Measurements from ENCODE around the gene RPL9. TPM values are rescaled to one million over a fixed set of nuclear protein-coding genes. Genes with fewer than 3 reads are reported as not detected.
A peak's percentile ranks its signal among the peaks of the same experiment; 100 is the strongest.

RPL9 gene
- total RNA-seq, 4 donors from 2014 or later, result 1,742 to 7,890 (median 5,202) TPM

DNA sequence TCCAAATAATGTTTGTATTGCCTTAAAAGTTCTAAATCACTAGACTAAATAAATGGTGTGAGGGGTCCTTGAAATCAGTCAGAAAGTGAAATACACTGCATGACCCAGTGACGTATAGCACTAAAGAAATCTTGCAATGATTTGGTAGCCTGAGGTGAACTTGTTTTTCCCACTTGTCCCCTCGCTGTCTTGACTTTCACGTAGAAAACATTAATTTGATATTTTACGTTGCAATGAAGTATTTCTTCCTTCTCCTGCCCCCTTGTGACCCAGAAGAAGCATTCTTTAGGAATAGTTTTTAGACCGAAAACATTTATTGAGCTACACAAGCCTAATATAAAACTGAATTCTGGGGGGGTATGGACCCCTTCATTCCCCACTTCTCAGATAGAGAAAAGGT lies 48.3 kb downstream of the RPL9 start:
- Histone ChIP-seq H3K9me3 (no peaks in the 10 kb centered on the region), H3K4me1 (no peaks in the 10 kb centered on the region), H3K4me3 (no peak overlapping the region), H3K27me3 (no peaks in the 10 kb centered on the region), H3K27ac (no peak overlapping the region), H3K36me3 (no peaks in the 10 kb centered on the region)
- 29 to 34% methylated on average over 4 to 5 of the region's 5 CpGs for WGBS, 2 donors (ENCODE audit: low coverage in 1 of 2)
- TF ChIP-seq POLR2AphosphoS5 (IDR thresholded peaks at IDR 0.05) (no peak), CTCF (IDR thresholded peaks at IDR 0.05) (peak in 1 of 4 experiments; percentile 13)
- ATAC-seq, result no peak

- TF ChIP-seq CTCF (IDR thresholded peaks at IDR 0.05) (no peak), POLR2A (IDR thresholded peaks at IDR 0.05) (no peak), EP300 (IDR thresholded peaks at IDR 0.05) (no peak), POLR2AphosphoS5 (IDR thresholded peaks at IDR 0.05) (no peak)
- H3K9me3 ChIP-seq, result no peaks in the 10 kb centered on the region
- H3K36me3 ChIP-seq, result no peaks in the 10 kb centered on the region
- 56 to 80% methylated on average over 1 of the region's 1 CpG for WGBS, 2 donors (ENCODE audit: low coverage in 1 of 2)
- no peak overlapping the region for H3K27ac ChIP-seq
- no peaks in the 10 kb centered on the region for H3K27me3 ChIP-seq
- no peaks in the 10 kb centered on the region for H3K4me1 ChIP-seq
- no peak overlapping the region for H3K4me3 ChIP-seq
- no peak for ATAC-seq
Observed at GRCh38 chr4:39407584-39407885, 51.2 kb downstream of the RPL9 start.

DNA sequence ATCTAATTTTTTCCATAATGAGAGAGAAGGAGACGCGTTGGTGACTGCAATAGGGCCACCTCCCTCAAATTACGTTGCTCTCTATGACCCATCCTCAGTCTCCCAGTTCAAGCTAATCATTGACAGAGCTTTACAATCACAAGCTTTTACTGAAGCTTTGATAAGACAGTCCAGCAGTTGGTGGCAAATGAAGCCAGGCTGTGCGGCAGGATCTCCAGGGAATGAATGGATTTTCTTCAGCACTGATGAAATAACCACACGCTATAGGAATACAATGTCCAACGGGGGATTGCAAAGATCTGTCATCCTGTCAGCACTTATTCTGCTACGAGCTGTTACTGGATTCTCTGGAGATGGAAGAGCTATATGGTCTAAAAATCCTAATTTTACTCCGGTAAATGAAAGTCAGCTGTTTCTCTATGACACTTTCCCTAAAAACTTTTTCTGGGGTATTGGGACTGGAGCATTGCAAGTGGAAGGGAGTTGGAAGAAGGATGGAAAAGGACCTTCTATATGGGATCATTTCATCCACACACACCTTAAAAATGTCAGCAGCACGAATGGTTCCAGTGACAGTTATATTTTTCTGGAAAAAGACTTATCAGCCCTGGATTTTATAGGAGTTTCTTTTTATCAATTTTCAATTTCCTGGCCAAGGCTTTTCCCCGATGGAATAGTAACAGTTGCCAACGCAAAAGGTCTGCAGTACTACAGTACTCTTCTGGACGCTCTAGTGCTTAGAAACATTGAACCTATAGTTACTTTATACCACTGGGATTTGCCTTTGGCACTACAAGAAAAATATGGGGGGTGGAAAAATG lies 51.7 kb downstream of the RPL9 start, which contains the start of gene KLB:
TSS of gene KLB (plus strand) at position 168 of the 821 bp plus-strand sequence. CDS start at position 188, 20 bp downstream.
- no peaks in the 10 kb centered on the region for H3K27me3 ChIP-seq
- no peaks in the 10 kb centered on the region for H3K4me1 ChIP-seq
- ATAC-seq, result no peak
- no peaks in the 10 kb centered on the region for H3K9me3 ChIP-seq
- H3K4me3 ChIP-seq, result no peak within 1 kb of the TSS
- H3K27ac ChIP-seq, result no peak within 1 kb of the TSS
- 32 to 43% methylated on average over 10 to 12 of the region's 12 CpGs for WGBS, 2 donors (ENCODE audit: low coverage in 1 of 2)
- TF ChIP-seq POLR2A (IDR thresholded peaks at IDR 0.05), result no peak
- TF ChIP-seq EP300 (IDR thresholded peaks at IDR 0.05), result no peak
- TF ChIP-seq POLR2AphosphoS5 (IDR thresholded peaks at IDR 0.05), result no peak
- no peak for TF ChIP-seq CTCF (IDR thresholded peaks at IDR 0.05)
- no peaks in the 10 kb centered on the region for H3K36me3 ChIP-seq

Small RNAs within 50 kb of the gene (small RNA-seq; reads per million reads assigned to genes)
- gene MIR5591, result 0 reads per million in 4 donors
- gene RF00019, result 0 reads per million in 4 donors

Other genes with a start within 250 kb of the RPL9 start
- 10 to 100 TPM; 37.1 to 51.8 (median 41.0) TPM for gene RFC1, start 92.6 kb downstream of the RPL9 start, total RNA-seq
- under 1 TPM in 2 of 4 donors, not detected in 2; 0.05 to 0.13 TPM for gene KLB, start 52.0 kb downstream of the RPL9 start, total RNA-seq
- 10 to 100 TPM in 2 of 4 donors, 1 to 10 TPM in 2; 7.8 to 16.8 (median 9.9) TPM for gene LIAS, start 134 bp upstream of the RPL9 start, total RNA-seq
- gene UGDH, start 68.5 kb upstream of the RPL9 start, total RNA-seq, result 100 to 1,000 TPM in 1 of 4 donors, 10 to 100 TPM in 3; 31.1 to 151 (median 90.0) TPM
- gene SMIM14, start 179.9 kb upstream of the RPL9 start, total RNA-seq, result 10 to 100 TPM; 32.9 to 70.4 (median 41.3) TPM
- gene UBE2K, start 239.2 kb upstream of the RPL9 start, total RNA-seq, result 10 to 100 TPM; 30.5 to 49.2 (median 33.9) TPM

Data from gastroesophageal sphincter (tissue), 4 donors.